Middle frontal gyrus (tissue), 1 donor: Measurements from ENCODE around the gene ANTKMT.
A peak's percentile ranks its signal among the peaks of the same experiment; 100 is the strongest.

Experiments
- DNase-seq: peaks from one replicate; pipeline ENCODE4 v3.0.0-alpha.2; 2015; ENCODE audit warnings: low spot score; ENCODE audit errors: extremely low spot score

Gene ANTKMT

DNA sequence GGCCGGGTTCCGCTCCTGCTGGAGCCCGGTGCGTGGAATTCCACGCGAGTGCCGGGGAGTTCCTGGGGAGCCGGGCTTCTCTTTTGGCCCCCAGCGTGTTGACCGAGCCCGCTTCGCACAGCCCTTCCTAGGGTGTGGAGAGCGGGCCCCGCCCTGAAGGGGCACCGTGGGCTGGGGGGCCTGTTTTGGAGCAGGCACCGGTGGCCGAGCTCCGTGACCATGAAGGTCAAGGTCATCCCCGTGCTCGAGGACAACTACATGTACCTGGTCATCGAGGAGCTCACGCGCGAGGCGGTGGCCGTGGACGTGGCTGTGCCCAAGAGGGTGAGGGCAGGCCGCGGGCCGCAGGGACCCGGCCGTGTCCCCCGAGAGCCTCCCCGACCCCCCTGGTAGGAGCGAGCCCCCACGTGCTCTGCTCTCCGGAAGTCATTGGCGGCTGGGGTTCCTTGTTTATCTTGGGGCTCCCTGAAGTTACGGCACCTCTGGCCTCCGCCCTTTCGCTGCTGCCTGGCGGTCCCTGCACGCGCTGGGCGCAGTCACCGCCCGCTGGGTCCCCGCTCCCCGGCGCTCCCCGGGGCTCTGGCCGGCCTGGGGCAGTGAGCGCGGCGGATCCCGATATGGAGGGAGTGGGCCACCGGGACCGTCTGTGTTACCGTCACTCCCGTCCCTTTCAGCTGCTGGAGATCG lies 6.5 kb downstream of the ANTKMT start:
- DNase-seq: no peak

DNA sequence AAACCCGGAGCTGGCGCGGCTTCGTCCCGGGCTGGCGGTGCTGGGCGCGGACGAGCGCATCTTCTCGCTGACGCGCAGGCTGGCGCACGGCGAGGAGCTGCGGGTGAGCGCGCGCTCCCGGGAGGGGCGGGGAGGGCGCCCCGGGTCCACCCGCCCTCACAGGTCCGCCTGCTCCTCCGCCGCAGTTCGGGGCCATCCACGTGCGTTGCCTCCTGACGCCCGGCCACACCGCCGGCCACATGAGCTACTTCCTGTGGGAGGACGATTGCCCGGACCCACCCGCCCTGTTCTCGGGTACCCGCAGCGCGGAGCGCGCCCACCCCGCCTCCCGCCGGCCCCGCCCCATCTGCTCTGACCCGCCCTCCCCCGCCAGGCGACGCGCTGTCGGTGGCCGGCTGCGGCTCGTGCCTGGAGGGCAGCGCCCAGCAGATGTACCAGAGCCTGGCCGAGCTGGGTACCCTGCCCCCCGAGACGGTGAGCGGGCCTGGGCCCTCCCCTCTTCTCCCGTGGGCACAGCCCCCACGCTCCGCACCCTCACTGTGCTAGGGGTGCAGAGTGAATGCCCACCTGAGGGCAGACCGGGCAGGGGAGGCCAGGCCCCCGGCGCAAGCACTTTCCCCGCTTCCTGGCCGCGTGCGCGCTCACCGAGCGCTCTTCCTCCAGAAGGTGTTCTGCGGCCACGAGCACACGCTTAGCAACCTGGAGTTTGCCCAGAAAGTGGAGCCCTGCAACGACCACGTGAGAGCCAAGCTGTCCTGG lies 7.4 kb downstream of the ANTKMT start:
- DNase-seq: no peak

DNA sequence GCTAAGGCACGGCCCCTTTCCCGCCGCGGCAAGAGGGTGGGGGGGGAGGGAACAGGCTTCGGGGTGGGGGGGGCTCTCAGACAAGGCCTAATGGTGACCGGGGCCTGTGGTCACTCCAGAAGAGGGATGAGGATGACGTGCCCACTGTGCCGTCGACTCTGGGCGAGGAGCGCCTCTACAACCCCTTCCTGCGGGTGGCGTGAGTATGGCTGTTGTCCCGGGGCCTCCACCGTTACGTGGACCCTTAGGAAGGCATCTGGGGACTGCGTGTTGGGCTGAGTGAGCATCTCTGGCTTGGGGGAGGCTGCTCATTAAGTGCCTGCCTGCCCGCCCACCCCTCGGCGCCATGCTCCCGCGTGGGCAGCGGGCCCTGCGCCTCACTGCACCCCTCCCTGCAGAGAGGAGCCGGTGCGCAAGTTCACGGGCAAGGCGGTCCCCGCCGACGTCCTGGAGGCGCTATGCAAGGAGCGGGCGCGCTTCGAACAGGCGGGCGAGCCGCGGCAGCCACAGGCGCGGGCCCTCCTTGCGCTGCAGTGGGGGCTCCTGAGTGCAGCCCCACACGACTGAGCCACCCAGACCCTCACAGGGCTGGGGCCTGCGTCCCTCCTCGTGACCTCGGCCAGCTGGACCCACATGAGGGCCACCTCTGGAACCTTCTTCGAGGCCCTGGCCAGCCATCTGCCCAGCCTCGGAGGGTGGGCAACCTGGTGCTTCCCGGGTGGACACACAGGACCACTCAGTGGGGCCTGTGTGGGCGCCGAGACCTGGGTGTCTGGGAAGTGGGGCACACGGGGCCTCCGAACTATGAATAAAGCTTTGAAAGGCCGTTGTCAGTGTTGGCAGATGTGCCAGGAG lies 8.2 kb downstream of the ANTKMT start:
- DNase-seq: no peak

- no peak for DNase-seq
Observed at GRCh38 chr16:729768-730665, 9.1 kb downstream of the ANTKMT start.

GRCh38 chr16:730666-731509 lies 9.9 kb downstream of the ANTKMT start:
- DNase-seq: no peak

DNA sequence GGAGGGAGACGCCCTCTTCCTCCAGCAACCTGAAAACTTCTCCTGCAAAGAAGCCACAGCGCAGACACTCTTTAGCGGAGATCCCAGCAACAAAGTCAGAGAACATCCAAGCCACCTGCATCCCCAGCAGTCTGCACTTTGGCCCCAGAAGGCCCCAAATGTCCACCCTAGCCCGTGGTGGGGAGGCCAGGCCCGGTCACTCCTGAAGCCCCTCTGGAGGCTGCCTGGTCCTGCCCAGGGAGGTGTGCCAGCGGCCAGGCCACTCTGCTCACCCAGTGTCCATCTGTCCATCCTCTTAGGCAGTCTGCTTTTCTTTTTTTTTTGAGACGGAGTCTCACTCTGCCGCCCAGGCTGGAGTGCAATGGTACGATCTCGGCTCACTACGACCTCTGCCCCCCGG lies 11.4 kb downstream of the ANTKMT start:
- DNase-seq: no peak

DNA sequence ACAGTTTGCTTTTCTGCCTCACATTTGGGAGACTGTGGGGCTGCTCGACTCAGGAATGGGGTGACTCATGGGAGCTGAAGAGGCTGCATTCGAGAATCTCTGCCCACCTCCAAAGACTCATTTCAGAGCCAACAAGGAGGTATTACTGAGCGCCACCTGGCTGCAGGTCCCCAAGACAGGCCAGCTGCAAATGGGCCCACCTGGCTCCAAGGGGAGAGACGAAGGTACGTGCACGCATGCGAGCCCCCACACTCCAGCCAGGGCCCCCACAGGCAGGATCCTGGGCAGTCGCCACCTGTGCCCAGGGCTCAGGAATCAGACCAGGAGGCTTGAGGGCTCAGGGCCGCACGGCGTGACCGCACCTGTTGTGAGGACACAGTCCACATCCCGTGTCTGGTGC lies 12.0 kb downstream of the ANTKMT start:
- DNase-seq: no peak

DNA sequence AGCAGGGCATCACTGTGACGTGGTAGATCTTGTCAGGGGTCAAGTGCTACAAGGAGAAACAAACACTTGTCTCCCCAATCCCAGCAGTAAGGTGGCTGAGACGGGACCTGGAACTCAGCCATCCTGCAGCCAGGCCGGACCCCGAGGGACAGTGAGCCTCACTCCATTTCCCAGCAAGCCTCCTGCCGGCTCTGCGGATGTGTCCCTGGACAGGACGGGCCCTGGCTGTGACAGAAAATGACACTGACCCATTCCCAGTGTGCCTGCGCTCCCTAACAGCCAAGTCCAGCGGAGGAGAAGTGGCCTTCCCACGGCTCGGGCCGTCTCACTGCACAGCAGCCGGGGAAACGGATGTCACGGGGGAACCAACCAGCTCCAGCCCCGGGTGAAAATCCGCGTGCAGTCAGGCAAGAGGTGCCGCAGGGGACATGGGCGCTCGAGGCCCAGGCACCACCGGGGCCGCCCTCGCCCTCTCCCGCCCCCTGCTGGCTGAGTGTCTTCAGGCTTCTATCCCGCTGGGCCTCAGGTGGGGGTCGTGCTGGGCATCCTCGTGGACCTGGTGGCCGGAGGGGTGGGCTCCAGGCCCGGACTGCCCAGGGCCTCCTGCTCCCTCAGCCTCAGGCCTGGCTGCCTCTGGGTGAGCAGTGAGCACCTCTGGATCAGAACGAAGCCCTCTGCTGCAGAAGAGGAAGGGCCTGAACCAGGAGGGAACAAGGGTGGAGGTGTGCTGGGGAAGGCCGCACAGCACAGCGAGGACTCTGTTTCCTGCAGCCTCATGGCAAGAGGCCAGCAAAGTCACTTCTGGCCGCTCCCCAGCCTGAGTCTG lies 12.6 kb downstream of the ANTKMT start:
- no peak for DNase-seq

- DNase-seq: no peak
Observed at GRCh38 chr16:734208-734980, 13.4 kb downstream of the ANTKMT start.

- no peak for DNase-seq
Observed at GRCh38 chr16:734981-735881, 14.3 kb downstream of the ANTKMT start.

DNA sequence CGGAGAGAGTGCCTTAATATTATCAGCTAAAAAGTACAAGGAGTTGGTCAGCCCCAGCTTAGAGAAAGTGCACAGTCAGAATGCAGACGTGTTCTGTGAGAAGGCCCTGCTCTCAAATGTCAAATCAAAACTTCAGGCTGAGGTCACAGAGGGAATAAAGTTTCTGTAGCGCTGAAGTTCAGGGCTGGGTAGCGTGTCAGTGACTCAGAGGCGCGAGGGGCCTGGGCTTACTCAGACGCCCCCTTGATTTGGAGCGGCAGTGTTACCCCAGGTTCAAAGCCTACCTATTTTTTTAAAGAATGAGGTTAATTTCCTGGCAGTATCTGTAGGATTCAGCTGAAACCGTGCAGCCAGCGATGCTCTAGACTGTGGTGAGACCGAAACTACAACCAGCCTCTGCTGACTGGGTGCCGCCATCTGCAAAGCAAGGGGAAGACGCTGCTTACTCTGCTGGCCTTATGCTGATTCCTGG lies 15.1 kb downstream of the ANTKMT start:
- DNase-seq: no peak

GRCh38 chr16:736936-737481 lies 16.1 kb downstream of the ANTKMT start:
- no peak for DNase-seq

DNA sequence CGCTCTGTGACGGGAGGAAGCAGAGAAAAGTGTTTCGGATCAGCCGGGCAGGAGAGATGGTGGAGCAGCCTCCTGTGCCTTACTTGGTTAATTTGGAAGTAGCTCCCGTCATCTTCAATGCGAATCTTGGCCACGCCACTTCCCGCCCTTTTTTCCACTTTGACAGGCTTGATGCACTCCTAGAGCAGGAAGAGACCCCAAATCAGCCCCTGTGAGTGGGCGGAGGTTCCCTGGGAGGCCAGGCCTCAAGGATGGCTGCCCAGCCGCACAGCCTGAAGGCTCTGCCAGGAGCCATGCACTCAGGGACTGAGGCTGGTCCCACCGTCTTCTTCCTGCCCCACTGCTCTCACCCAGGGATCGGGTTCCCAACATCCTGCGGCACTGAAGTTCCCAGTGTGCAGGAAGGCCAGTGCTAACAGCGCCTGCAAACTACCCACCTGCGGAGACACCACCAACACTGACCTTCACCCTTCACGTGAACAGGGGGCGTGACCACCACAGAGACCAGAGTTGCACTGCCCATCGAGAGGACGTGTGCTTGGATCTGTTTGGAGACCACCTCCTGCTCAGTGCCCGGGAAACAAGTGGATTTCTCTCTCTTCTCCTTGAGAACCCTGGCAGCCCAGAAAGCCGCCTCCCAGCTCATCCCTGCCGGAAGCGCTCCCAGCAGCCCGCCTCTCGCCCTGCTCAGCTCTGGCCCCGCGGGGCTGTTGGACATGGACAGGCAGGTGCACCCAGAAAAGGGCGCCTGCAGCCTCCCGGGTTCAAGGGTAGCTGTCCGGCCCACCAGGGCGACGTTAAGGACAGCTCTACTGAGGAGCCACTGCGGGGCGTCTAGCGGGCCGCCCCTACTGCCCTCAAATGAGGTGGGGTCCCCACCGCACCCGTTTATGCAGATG lies 18.9 kb downstream of the ANTKMT start:
- no peak for DNase-seq

- no peak for DNase-seq
Observed at GRCh38 chr16:740459-740763, 19.5 kb downstream of the ANTKMT start.

DNA sequence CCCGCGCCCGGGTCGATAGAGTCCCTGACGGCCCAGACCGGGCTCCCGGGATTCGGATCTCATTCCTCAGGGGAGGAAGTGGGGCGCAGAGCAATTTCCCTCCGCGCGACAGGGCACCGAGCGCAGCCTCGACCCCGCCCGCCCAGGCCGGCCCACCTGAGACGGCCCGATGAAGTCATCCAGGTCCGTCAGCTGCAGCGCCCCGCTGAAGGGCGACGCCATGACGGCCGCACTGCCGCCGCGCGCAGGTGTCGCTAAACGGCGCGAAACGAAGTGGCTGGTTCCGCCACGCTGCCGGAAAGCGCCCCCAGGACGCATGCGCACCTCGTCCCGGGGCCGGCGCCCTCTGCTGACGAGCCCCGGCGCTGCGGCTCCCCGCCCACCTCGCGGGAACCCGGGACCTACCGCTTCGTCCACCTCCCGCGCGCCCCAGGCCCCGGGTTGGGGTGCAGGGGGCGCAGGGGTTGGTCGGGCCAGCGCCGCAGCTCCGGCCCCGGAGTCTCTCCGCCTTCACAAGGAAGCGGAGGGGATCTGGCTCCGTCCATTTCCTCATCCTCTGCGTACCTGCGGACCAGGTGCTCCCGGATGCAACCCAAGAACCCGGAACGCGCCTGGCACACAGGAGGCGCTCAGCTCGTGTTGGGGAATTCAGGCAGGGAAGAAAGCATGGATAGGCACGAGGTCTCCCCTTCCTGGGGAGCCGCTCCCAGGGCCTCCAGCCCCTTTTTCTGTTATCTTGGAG lies 20.0 kb downstream of the ANTKMT start, which contains the start of gene CIAO3:
CIAO3 (minus strand) TSS at position 234 of the 742 bp plus-strand sequence; CDS start at position 222, 12 bp downstream.
- DNase-seq: peak; percentile 84
